Ovary (tissue), 9 donors: Measurements from ENCODE around the gene RERE. TPM values are rescaled to one million over a fixed set of nuclear protein-coding genes. Genes with fewer than 3 reads are reported as not detected.
"Not testable (repeated sequence)": the region's sequence is repeated elsewhere in the genome, so short reads cannot be mapped to it uniquely, and the experiment has no call there.

ENCODE experiments used
- DNase-seq, 5 donors: peaks; one replicate each; pipeline ENCODE4 v3.0.0-alpha.2; 2019 to 2020
- H3K27ac ChIP-seq, 2 donors: fragments of 200-600 bp; one replicate each; pipeline versions ENCODE4 v1.5.1 to v1.8.0; 2019 to 2022
- H3K27me3 ChIP-seq: fragments of 200-600 bp; one replicate; pipeline ENCODE4 v1.8.0; 2022
- H3K36me3 ChIP-seq: fragments of 200-600 bp; sonication (generic); one replicate; pipeline ENCODE4 v1.5.1; 2019
- H3K4me1 ChIP-seq: one replicate; pipeline ENCODE4 v1.8.1; 2013; ENCODE audit warnings: mild to moderate bottlenecking, moderate library complexity; ENCODE audit not compliant: insufficient read depth
- H3K4me3 ChIP-seq: fragments of 200-600 bp; sonication (generic); one replicate; pipeline ENCODE4 v1.5.1; 2017
- H3K9me3 ChIP-seq, 2 donors: fragments of 200-600 bp in 1 of 2; sonication (generic) in 1 of 2; one replicate each; pipeline versions ENCODE4 v1.5.1 to v1.8.1; 2013 to 2019; ENCODE audit warnings: mild to moderate bottlenecking in 1 of 2, moderate library complexity in 1 of 2
- EP300 ChIP-seq: sonication (generic); formaldehyde crosslinking; IDR thresholded peaks from one replicate; pipeline ENCODE4 v1.6.1; 2017; ENCODE audit warnings: antibody characterized with exemption
- POLR2A ChIP-seq: fragments of 450-650 bp; IDR thresholded peaks from one replicate; pipeline ENCODE4 v1.6.1; 2017; ENCODE audit warnings: antibody characterized with exemption, mild to moderate bottlenecking, moderate library complexity
- WGBS, 3 donors: extraction: QIAGEN DNeasy Blood & Tissue Kit in 1 of 3; methylation state at CpG; one replicate each; pipeline versions ENCODE4 v1.1.5 to v1.1.7; 2013 to 2017; 5-methylcytosine and 5-hydroxymethylcytosine counted together
- intact Hi-C, 4 donors: fragments of 100-400 bp; cut with DNase I; formaldehyde crosslinking; loops; one replicate each; pipeline versions ENCODE4 v1.11.0 to v1.15.1; 2022 to 2023
- polyA plus RNA-seq, 2 donors: library from polyadenylated mRNA; stranded (reverse); fragments of 200-250 nt in 1 of 2; fragments of 350-450 nt in 1 of 2; fragmentation: Illumina TruSeq in 1 of 2; extraction: RNeasy Lipid Tissue Mini Kit (QIAGEN cat#74804) in 1 of 2; gene quantifications; one replicate each; pipeline ENCODE4 v1.2.3, GENCODE V29; 2013 to 2014
- total RNA-seq, 7 donors: library from RNA; depleted of rRNA in 2 of 7; stranded (reverse); fragments of >200 nt in 2 of 7; fragmentation: NEBNext Ultra II Directional in 3 of 7; extraction: Animal tissue kit (Norgen Biotek cat#: 25700) in 3 of 7; gene quantifications; one replicate each; pipeline versions ENCODE4 v1.1.0 to v1.2.4, GENCODE V29; 2016 to 2023
- TF ChIP-seq, protein P1 (sequence below), 3 donors: fragments of 450-650 bp in 2 of 3; fragments of 200-600 bp in 1 of 3; IDR thresholded peaks; one replicate each; pipeline versions ENCODE4 v1.5.1 to v1.8.0; 2016 to 2022; ENCODE audit warnings: antibody characterized with exemption in 3 of 3, mild to moderate bottlenecking in 1 of 3
- donor health status: DM: no; HTN: no; CAD: no; lungs with moderate emphysema.
- donor health status: DM: no; HTN: no; CAD: no.
- donor health status: Bipolar disorder and iron deficiency.
- donor health status: DM: yes; HTN: yes; CAD: no.
- donor health status: DM: no; HTN: no; CAD: no.
- donor health status: DM: yes; HTN: yes; CAD: no.

The RERE gene
- total and polyA plus RNA-seq, 9 donors: 36.7 to 119 (median 114) TPM

DNA sequence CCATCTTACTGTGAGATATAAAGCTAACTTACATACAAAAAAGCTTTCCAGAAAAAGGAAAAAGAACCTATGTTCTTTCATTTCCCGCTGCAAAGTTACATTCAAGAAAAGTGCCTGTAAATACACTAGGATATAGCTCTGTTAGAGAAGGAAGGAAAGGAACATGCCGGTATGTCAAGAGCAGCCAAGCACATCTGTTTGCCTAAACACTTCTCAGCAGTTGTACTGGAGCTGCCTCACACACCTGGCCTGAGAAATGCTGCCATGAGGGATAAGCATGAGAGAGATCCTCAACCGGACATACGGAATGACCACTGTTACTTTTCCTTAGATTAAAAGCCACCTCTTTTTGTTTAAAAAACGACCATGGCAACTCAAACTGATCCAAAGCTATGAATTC is 189.7 kb downstream of the RERE start:
- H3K27ac ChIP-seq: no peak overlapping the region
- peaks cover 16% of the 10 kb centered on the region for H3K4me1 ChIP-seq
- no peak for DNase-seq
- intact Hi-C loops: no loop called here
- H3K4me3 ChIP-seq: no peak overlapping the region
- 71 to 74% (median 71%) methylated on average over 5 of the region's 5 CpGs for WGBS, 3 donors
- no peaks in the 10 kb centered on the region for H3K36me3 ChIP-seq
- H3K27me3 ChIP-seq: no peaks in the 10 kb centered on the region
- TF ChIP-seq, protein P1, sequence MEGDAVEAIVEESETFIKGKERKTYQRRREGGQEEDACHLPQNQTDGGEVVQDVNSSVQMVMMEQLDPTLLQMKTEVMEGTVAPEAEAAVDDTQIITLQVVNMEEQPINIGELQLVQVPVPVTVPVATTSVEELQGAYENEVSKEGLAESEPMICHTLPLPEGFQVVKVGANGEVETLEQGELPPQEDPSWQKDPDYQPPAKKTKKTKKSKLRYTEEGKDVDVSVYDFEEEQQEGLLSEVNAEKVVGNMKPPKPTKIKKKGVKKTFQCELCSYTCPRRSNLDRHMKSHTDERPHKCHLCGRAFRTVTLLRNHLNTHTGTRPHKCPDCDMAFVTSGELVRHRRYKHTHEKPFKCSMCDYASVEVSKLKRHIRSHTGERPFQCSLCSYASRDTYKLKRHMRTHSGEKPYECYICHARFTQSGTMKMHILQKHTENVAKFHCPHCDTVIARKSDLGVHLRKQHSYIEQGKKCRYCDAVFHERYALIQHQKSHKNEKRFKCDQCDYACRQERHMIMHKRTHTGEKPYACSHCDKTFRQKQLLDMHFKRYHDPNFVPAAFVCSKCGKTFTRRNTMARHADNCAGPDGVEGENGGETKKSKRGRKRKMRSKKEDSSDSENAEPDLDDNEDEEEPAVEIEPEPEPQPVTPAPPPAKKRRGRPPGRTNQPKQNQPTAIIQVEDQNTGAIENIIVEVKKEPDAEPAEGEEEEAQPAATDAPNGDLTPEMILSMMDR (IDR thresholded peaks at IDR 0.05): no peak
- TF ChIP-seq EP300: no peak
- TF ChIP-seq POLR2A: no peak
- H3K9me3 ChIP-seq: no peaks in the 10 kb centered on the region

DNA sequence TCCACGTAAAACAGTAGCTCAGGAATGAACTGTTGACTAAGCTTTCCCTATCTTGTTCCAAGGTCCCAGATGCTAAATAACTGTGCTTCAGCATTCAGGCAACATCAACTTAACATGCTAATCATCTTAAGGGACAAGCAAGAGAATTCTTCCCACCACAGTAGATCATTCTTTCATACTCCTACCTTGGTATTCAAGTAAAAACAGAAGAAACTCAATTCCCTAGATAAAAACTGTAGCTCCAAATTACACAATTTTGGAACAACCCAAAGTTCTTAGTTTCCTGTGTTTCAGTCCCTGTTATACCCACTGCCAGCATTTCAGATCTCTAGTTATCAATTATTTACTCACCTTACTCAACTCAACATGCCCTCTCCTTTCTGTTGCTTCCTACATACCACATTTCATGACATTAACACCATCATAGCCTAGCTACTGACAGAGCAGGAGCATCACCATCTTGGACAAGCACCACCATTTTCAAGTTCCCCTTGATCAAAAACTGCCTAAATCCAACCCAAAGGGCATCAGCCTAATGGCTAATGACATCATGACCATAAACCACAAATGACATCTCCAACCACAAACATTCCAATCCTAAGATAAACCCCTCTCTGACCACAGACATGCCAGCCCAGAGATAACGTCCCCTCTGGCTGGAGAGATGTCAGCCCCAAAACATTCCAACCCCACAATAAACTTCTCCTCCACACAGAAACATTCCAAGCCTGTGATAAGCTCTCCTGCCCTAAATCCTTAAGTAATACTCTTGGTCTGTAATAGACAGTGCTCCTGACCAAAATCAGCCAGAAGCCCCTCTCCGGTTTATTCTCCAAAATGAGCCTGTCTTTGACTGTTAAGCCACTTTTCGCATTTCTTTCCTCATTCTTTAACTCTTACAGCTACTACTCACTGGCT is 191.2 kb downstream of the RERE start:
- H3K9me3 ChIP-seq: no peaks in the 10 kb centered on the region
- H3K27ac ChIP-seq: no peak overlapping the region
- intact Hi-C loops: no loop called here
- H3K4me3 ChIP-seq: no peak overlapping the region
- WGBS, 3 donors: 14 to 17% (median 16%) methylated on average over 4 of the region's 4 CpGs
- H3K4me1 ChIP-seq: peaks cover 16% of the 10 kb centered on the region
- no peak for TF ChIP-seq POLR2A
- TF ChIP-seq, protein P1 (IDR thresholded peaks at IDR 0.05): no peak
- no peak for TF ChIP-seq EP300
- DNase-seq: no peak
- no peaks in the 10 kb centered on the region for H3K27me3 ChIP-seq
- no peaks in the 10 kb centered on the region for H3K36me3 ChIP-seq

DNA sequence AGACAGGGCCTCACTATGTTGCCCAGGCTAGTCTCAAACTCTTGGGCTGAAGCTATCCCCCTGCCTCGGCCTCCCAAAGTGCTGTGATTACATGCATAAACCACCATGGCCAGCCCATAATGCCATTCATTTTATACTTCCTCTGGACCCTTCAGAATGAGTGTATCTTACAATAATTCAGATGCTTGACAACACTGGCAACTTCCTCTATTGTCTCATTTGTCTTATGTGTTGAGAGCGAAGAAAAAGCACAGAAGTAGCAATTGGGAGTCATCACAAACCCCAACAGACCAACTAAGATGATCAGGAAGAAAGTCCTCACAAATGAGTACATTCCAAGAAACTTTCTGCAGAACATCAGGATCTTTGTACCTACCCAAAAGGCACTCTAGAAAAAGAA is 191.9 kb downstream of the RERE start:
- no peak overlapping the region for H3K4me3 ChIP-seq
- H3K36me3 ChIP-seq: no peaks in the 10 kb centered on the region
- peaks cover 17% of the 10 kb centered on the region for H3K4me1 ChIP-seq
- H3K27me3 ChIP-seq: no peaks in the 10 kb centered on the region
- DNase-seq: no peak
- no peak overlapping the region for H3K27ac ChIP-seq
- H3K9me3 ChIP-seq: no peaks in the 10 kb centered on the region
- 86 to 96% (median 94%) methylated on average over 2 of the region's 2 CpGs for WGBS, 3 donors
- intact Hi-C loops: no loop called here
- TF ChIP-seq EP300: no peak
- no peak for TF ChIP-seq POLR2A
- TF ChIP-seq, protein P1 (IDR thresholded peaks at IDR 0.05): no peak

DNA sequence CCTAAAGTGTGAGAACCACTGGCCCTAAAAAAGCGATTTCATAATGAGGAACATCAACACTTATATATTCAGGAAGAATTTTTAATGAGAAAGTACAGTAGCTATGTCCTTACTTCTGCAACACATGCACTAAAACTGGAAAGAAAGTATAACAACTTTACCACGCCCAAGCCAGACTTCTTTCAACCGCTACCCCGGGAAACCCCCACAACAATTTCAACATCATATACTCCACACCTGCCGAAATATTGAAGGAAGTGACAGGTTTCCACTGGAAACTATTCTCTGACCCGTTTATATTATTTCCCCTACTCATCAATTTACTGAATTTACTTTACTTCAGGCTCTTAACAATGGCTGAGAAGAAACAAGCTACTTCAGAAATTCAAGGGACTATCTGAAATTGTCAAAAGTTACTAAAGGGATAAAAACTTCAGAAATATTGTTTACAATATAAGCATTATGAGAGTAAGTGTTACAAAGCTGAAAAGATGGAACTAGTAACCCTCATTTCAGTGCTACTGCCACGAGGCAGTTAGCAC is 193.7 kb downstream of the RERE start:
- 88 to 93% (median 88%) methylated on average over 7 of the region's 7 CpGs for WGBS, 3 donors
- intact Hi-C loops, H3K36me3 ChIP-seq, H3K27me3 ChIP-seq, H3K9me3 ChIP-seq, DNase-seq, H3K27ac ChIP-seq, H3K4me3 ChIP-seq: not testable (repeated sequence)
- H3K4me1 ChIP-seq: peaks cover 15% of the 10 kb centered on the region

DNA sequence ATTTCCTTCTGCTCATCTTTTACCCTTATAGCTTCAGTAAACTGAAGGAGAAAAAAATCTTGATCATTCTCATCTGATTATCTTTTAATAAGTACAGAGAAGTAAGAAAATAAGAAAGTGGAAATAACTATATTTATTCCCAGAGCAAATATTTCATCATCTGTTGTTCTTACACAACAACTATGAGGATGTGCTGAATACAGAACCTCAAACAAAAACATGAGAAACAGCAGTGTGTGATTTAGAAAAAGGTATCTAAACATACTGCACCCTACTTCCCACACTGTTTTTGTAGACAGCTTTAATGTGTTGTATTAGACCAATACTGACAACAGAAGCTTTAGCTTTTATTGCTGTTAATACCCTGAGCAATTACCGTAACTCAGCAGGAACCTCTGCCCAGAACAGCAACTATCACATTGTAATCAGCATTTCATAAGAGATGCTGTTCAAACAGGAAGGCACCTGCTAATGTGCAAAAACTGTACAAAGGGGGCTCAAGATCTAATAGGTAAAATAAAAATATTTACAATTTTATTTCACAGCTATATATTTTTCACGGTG is 195.6 kb downstream of the RERE start:
- H3K4me3 ChIP-seq, H3K9me3 ChIP-seq, H3K27me3 ChIP-seq, intact Hi-C loops, H3K27ac ChIP-seq, DNase-seq, H3K36me3 ChIP-seq: not testable (repeated sequence)
- WGBS, 3 donors: 76 to 80% (median 77%) methylated on average over 2 of the region's 2 CpGs
- peaks cover 11% of the 10 kb centered on the region for H3K4me1 ChIP-seq

DNA sequence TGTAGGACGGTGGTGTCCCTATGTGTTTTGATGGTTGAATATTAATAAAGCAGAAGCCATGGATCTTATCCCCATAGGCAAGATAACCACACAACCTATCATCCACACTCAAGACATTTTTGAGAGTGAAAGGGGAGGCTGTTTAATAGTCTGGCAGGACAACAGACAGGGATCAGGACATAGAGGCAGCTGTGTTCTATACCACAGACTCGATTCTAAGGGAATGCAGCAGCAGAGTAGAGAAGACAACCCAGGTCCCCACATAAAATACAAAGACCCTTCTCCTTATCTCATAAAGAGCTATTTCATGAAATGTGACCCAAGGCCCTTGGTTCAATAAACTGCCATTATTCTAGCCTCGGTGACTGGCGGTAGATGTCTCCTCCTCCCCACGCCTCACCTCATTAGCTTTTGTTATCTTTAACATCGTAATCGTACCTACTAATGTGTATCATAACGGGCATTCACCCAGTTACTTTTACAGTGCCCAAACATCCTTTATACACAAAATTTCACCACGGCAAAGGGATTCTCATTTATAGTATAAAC is 196.3 kb downstream of the RERE start:
- 84 to 88% (median 85%) methylated on average over 9 of the region's 9 CpGs for WGBS, 3 donors
- intact Hi-C loops, DNase-seq: not testable (repeated sequence)

DNA sequence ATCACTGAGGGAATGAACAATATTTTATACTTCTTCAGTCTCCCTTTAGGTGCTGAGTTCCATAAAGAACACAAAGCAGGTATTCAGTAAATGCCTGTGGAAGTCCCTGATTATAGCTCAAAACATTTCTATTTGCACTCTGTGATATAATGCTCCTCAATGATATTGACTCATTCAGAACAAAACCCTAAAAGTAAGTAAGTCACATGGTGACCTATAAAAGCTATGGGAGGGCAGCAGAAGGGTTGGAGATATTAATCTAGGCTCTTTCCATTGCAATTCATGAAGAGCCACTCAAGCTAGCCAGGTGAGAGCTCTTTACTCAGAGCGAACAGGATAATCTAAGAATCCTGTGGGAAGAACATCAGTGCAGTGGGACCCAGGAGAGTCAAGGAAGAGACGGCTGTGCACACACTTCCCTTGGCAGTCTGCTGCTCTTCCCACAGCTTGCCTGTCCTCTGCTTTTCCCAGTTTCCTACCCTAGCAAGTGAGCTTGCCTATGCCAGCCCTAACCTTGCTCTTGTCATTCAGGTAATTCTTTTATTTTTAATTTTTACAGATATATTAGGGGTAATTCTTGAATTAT is 197.4 kb downstream of the RERE start:
- H3K27ac ChIP-seq, H3K4me1 ChIP-seq, H3K9me3 ChIP-seq, DNase-seq, intact Hi-C loops, H3K4me3 ChIP-seq, H3K27me3 ChIP-seq, H3K36me3 ChIP-seq: not testable (repeated sequence)
- 66 to 72% (median 68%) methylated on average over 2 of the region's 2 CpGs for WGBS, 3 donors

More for the DNA sequence above, 196.3 kb downstream of the RERE start:
- H3K27me3 ChIP-seq, H3K4me3 ChIP-seq, H3K36me3 ChIP-seq, H3K9me3 ChIP-seq, H3K27ac ChIP-seq, H3K4me1 ChIP-seq: not testable (repeated sequence)

DNA sequence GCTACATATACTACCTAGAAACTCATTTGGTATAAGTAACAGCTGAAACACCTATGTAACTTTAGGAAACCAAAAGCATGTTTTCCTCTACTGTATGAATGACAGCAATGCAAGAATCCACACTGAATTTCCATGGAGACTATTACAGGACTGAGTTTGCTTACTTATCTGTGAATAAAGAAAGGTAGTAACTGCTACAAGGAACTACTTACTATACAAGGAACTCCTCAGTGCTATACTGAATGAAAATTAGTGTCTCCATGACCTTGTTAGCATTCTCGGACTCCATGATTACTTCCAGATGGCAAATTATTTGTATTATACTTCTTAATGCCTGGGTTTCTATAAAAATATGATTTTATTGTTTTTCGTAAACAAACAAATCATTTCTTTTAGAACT is 198.0 kb downstream of the RERE start:
- 50 to 75% (median 55%) methylated on average over 2 of the region's 2 CpGs for WGBS, 3 donors
- intact Hi-C loops, H3K36me3 ChIP-seq, H3K27me3 ChIP-seq, H3K9me3 ChIP-seq, H3K4me1 ChIP-seq, H3K4me3 ChIP-seq, DNase-seq, H3K27ac ChIP-seq: not testable (repeated sequence)
